Endometrium (tissue), 2 donors: ENCODE measurements around the gene USP37.

ENCODE experiments used
- FAIRE-seq: peaks from 2 replicates; lab custom pipeline; 2012; peaks lifted over from hg19 to GRCh38; lab: Jason Lieb, UNC
- donor health status: control.
- donor health status: control.

USP37 gene

DNA sequence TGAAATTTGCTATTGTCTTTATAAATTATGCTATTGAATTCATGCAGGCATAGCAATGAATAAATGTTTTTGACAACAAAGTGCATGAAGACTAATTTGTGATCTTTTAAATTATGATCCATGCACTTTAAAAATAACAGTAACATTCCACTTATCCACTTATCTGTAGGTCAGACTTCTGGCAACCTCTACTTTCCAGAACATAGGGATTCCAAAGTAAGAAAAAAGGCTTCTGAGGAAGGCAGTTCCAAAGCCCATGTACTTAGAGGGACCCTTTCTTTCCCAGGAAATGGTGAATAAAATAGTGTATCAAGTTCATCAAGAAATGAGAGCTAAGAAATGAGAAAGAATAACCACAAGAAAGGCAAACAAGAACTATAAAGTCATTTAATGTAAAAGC, 90.9 kb downstream of the USP37 start:
- no peak for FAIRE-seq

DNA sequence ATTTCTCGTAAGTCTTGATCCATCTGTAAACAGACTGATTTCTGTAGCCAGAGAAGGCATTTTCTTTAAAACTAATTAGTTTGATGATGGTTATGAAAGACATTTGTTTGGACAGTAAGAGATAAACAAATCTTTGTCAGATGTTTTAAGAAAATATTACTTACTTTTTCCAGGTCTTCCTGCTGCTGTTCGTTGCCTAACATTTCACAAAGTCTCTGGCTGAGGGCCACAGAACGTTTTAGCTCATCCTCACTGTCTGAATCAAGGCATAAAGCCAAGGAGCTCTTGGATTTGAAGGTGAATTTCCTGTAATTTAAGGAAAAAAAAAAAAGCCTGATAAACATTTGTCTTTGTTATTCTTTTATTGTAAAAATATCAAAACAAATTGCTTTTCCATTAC, 91.5 kb downstream of the USP37 start:
- FAIRE-seq = no peak

GRCh38 chr2:218474527-218474926, 93.6 kb downstream of the USP37 start:
- FAIRE-seq = no peak

GRCh38 chr2:218472988-218473387, 95.2 kb downstream of the USP37 start:
- FAIRE-seq = no peak

DNA sequence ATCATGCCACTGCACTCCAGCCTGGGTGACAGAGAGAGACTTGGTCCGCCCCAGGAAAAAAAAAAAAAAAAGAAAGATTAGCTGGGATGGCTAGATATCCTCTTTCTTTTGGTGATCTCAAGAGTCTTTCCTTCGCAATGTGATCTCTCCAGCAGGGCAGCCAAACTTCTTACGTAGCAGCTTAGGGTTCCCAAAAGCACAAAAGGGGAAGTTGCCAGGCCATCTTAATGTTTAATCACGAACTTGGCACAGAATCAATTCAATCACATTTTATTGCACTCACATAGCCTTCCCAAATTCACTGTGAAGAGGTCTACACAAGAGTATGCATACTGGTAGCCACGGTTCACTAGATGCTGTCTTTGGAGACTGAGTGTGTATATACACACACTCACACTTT, 96.2 kb downstream of the USP37 start:
- no peak for FAIRE-seq

- FAIRE-seq = no peak
These were observed 97.1 kb downstream of the USP37 start for GRCh38 chr2:218471036-218471435.

GRCh38 chr2:218470448-218470847, 97.7 kb downstream of the USP37 start:
- no peak for FAIRE-seq

DNA sequence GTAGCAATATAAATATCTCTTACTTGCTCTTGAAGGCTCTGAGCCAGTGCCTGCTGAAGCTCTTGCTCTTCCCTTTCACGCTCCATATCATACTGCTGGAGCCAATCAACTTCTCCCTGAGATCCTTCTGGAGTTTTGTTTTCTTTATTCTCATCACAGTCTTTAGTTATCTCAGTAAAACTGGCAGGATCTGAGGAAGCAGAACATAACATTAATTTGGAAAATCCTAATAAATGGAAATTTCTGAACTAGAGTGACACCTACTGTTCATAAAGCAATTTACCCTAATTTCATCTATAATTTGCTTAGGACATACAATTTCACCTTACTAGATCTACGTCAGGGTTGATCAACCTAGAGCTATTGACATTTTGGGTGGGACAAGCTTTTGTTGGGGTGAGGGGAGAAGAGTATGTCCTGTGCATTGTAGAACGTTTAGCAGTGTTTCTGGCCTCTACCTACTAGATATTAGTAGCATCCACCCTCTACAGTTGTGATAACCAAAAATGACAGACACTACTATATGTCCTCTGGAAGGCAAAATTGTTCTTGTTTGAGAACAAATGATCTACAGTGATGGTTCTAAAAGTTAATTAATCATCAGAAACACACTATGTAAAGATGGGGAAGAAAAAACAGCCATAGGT, 102.0 kb downstream of the USP37 start:
- peak; percentile 72 for FAIRE-seq

DNA sequence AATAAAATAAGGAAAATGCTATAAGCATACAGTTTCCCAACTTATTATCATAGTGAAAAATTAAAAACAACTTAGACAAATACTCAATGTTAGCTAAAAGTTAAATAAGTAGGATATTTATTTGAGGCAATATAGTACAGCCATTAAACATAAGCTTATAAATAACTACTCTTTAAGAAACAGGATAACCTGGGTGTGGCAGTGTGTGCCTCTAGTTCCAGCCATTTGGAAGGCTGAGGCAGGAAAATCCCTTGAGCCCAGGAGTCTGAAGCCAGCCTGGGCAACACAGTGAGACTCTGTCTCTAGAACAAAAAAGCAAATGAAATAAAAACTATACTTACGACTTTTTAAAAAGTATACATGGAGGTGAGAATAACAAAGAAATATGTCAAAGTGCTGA, 109.6 kb downstream of the USP37 start:
- no peak for FAIRE-seq

DNA sequence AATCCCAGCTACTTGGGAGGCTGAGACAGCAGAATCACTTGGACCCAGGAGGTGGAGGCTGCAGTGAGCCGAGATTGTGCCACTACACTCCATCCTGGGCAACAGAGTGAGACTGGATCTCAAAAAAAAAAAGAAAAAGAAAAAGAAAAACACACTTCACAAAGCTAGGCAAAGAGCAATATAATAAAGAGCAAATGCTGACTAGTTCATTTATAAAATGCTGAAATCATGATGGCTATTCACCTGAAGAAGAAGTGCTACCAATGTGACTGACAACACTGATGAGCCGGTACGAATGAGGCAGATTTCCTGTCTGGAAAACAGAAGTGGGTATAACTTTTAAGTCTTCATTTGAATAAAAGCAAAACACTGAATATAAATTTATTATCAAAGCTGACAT, 111.3 kb downstream of the USP37 start:
- FAIRE-seq = no peak

GRCh38 chr2:218452079-218452478, 116.1 kb downstream of the USP37 start:
- no peak for FAIRE-seq

DNA sequence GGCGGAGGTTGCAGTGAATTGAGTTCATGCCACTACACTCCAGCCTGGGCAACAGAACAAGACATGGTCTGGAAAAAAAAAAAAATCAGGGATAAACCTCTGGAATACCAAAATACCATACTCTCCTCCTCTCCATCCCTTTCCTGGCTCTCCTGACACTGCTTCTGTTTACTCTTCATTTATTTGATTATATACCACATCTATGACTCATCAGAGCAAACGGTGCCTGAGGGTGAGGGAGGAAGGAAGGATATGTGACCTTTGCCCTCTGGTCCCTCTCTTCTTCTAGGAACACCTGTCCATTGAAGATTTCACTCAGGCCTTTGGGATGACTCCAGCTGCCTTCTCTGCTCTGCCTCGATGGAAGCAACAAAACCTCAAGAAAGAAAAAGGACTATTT, 119.2 kb downstream of the USP37 start:
- no peak for FAIRE-seq

DNA sequence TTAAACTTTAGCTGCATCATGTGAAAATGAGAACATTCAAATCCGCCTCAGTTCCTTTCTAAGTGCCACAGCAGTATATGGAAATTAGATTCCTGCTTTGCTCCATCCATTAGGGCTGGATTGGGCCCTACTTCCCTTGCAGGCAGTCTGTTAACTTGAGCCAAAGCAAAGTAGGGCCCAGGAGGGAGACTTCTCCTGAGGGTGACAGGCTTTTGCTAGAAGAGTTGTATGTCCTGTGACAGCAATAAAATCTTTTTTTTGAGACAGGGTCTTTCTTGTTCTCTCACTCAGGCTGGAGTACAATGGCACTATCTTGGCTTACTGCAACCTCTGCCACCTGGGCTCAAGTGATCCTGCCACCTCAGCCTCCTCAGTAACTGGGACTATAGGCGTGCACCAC, 121.1 kb downstream of the USP37 start:
- FAIRE-seq = no peak

- no peak for FAIRE-seq
These were observed 121.6 kb downstream of the USP37 start for GRCh38 chr2:218446547-218446946.

DNA sequence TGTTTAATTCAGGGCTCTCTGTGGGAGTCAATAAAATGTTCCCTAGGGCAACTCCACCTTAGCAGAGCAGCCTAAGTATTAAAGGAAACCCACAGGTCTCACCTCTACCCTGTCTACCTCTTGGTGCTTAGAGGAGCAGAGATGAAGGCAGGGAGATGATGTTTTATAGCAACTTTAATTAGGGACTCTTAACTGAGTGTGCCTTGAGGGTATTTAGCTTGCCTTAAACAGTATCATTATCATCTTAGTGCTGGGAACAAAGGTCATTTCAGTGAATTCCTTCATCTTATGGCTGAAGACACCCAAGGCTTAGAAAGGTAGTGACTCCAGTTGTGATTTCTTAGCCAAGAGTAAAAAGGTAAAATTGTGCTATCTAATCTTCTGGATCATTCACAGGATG, 122.5 kb downstream of the USP37 start:
- no peak for FAIRE-seq

DNA sequence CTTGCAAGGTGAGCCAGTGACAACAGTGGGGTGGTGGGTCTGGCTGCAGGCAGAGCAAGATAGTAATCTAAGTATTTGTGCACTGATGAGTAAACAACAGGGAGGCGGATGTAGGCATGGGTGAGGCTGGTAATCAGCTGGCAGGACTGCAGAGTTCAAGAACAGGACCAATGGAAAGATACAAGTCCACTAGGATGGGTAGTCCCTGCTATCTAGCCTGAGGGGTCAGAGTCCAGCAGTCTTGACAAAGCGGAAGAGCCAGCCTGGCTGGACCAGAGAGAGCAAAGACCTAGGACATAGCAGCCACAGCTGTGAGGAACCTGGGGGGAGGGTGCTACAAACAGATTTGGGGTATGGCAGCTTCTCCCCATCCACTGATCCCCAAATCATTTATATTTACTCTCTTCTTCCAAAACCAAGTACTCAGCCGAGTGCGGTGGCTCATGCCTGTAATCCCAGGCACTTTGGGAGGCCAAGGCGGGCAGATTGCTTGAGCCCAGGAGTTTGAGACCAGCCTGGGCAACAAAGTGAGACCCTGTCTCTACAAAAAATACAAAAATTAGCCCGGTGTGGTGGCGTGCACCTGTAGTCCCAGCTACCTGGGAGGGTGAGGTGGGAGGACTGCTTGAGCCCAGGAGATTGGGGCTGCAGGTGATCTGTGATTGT, 123.3 kb downstream of the USP37 start:
- no peak for FAIRE-seq

DNA sequence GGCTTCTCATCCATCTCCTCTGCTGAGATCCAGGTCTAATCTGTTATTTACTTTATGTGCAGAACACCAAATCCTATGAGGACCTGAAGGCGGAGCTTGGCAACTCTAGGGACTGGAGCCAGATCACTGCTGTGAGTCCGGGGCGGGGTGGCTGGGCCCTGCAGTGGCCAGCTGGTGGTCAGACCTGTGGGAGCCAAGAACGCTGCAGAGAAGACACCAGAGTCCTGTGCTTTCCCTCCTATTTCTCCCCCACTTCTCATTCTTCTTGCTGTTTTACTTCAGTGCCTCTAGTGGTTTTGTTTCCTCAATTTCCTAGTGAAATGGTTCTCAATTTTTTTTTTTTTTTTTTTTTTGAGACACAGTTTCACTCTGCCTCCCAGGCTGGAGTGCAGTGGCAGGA, 129.6 kb downstream of the USP37 start:
- FAIRE-seq = no peak

- FAIRE-seq = no peak
These were observed 130.2 kb downstream of the USP37 start for GRCh38 chr2:218437969-218438368.

GRCh38 chr2:218436992-218437391, 131.2 kb downstream of the USP37 start:
- FAIRE-seq = no peak

GRCh38 chr2:218435003-218435982, 132.9 kb downstream of the USP37 start:
- FAIRE-seq = no peak

- FAIRE-seq = no peak
These were observed 133.7 kb downstream of the USP37 start for GRCh38 chr2:218434456-218434855.

- no peak for FAIRE-seq
These were observed 135.3 kb downstream of the USP37 start for GRCh38 chr2:218432676-218433365.
